NCI-H1436 (cell line): ENCODE measurements around the gene SORBS1.

Experiments
- DNase-seq: peaks from one replicate; lab custom pipeline; 2025; lab: John Stamatoyannopoulos, UW

Gene SORBS1

DNA sequence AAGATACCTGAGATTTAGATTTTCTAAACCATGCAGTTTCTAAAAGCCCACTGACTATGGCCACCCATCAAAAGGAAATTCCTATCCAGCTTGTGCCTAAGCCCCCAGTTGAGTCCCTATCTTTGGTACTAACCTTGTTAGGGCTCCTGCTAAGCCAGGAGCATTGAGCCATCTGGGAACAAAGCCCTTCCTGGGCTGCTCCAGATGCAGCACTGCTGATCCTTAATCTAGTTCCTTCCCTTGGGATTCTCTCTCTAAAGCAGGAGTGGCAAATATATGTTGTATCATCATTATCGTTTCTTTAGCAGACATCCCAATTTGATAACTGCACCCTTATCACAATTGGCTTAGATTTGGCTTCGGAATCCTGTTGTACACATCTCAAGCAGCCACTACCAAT lies 245.7 kb downstream of the SORBS1 start:
- DNase-seq: no peak

DNA sequence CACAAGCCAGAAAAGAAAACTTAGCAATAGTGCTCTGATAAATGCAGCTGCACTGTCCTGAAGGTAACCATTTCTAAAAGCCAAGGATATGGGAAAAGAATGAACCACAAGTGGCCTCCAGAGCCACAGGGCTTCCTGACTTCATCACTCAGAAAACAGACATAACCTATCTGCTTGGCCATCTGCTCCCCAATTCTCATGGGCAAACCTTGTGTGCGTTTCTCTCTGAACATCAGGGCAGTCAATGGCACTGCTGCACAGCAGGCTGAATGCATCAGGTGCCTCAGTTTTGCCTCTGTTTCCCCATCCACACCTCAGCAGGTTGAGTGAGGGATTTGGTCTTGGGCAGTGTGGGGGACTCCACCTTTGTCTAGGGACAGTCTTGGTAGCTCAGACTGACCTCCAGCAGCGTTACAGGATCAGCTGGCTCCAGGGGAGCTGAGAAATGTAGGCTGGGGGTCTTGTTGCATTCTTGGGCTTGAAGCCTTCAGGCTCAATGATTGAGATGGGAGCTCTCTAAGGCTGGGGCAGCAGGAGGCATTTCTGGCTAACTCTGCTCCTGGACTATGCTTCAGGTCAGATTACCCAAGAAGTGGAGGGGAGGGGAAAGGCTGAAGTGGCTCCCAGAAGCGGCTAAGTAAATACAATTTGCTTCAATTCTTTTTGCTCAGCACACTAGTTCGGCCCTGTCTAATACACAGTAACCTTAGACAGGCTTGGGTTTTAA lies 246.8 kb downstream of the SORBS1 start:
- peak; percentile 13 for DNase-seq

DNA sequence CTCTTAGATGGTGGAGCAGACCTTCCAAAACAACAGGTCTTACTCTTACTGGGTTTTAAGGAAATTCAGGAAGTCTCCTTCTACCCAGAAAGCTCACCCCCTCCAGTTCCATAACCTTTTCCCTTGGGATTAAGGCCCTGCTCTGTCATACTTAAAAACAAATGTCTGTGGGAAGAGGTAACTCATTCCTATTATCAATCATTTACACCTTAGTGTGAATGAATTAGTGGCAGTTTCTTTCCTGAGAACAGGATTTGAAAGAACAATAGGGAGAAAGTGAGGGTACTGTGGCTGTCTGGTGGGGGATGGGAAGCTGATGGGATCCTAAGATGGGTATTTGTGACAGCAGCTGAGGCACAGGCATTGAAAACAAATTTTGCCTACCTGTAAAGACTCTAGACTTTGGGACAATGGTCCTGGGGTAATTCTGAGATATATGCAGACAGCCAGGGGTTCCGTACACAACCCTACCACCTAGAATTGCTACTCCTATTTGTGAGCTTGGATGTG lies 248.1 kb downstream of the SORBS1 start:
- no peak for DNase-seq

DNA sequence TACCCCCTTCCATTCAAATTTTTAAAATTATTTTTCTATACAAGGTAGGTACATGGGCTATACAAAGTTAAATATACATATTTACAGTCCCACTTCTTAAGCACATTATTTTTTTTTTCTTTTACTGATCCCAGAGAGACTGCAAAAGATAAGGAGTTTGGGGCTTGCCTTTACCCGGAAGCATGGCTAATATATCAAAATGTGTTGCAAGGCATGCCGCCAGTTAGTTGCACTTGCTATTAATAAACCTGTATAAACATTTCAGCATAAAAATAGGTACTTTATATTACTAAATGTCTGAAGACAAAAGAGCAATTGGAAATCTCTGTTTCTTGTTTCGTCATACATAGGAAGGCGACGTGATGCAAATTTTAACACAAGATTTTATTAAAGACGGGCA lies 248.9 kb downstream of the SORBS1 start:
- no peak for DNase-seq

DNA sequence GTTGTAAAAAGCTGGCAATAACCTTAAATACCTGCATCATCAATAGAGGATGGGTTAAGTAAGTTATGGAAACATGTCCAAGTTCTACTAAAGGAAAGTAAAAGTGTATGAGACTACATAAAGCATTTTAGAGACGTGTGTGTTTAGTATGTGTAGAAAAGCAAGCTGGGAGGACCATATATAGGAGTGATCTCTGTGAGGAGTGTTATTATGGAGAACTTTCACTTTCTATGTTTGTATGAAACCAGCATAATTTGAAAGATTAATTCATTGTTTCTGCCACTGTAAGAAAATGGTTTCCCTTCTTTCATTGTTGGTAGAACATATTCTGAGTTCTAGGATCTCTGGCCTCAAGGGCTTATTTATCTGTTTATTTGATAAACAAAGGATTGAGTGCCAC lies 251.2 kb downstream of the SORBS1 start:
- DNase-seq: no peak

DNA sequence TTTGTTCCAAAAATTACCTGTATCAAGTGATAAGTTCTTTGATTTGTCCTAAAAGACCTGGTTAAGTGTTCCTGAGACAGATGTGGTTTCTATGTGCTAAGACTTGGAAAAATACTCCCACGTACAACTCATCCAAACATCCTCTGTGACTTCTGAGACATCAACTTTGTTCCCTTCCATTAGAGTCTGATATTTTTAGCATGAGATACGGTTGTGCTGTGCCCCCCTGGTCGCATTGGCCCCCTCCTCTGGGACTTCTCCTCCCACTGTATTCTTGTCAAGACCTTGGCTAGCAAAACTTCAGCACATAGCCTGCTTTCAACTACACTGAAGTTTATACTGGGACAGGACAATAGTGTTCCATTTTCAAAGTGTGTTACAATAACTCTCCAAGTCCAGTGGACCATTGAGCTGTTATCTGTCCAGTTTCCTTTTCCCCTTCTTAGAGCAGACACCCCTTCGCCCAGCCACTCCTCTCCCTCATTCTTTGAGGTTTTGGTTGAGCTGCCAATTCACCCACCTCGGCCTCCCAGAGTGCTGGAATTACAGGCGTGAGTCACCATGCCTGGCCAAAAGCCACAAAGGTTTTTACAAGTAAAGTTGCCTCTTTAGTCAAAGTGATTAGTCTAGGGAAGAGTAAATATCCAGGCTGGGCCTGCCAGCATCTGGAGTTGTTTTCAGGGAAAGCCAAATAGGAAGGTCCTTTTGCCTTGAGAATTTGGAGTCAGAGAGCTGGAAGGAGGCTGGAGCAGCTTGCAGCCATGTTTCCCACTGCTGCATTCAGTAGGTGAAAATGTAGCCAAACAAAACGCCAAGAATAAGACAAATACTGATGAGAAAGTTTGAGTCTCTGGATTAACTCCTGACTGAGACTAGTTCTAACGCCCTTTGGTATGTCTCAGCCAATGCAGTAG lies 252.5 kb downstream of the SORBS1 start:
- no peak for DNase-seq

DNA sequence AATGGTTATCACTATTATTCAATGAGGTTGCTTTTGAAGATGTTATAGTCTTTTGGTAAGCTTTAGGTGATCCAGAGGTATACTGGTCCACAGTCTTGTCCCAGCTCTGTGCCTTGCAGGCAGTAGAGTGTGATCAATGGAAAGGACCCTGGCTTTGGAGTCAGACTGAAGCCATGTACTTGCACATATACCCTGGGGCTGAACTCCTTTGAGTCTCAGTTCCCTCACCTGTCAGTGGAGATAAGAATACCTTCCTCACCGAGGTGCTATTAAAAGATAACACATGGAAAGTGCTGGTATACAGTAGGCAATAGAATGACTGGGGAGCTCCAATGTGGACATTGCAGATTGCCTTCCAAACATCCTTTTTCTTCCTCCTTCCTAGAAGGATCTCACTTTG lies 254.3 kb downstream of the SORBS1 start:
- DNase-seq: no peak

DNA sequence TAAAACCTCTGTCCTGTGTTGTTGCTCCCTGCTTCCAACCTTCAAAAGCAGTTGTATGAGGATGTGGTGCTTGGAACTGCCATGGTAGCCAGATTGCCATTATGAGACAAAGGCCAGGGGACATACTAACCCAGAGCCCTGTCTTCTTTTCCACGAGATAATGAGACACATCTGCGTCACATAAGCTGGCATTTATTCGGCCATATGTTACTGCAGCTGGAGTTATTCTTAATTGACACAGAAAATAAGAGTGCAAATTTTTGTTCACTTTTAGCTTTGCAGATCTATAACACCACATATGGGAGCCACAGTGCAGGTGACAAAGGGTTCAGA lies 254.9 kb downstream of the SORBS1 start:
- DNase-seq: no peak

DNA sequence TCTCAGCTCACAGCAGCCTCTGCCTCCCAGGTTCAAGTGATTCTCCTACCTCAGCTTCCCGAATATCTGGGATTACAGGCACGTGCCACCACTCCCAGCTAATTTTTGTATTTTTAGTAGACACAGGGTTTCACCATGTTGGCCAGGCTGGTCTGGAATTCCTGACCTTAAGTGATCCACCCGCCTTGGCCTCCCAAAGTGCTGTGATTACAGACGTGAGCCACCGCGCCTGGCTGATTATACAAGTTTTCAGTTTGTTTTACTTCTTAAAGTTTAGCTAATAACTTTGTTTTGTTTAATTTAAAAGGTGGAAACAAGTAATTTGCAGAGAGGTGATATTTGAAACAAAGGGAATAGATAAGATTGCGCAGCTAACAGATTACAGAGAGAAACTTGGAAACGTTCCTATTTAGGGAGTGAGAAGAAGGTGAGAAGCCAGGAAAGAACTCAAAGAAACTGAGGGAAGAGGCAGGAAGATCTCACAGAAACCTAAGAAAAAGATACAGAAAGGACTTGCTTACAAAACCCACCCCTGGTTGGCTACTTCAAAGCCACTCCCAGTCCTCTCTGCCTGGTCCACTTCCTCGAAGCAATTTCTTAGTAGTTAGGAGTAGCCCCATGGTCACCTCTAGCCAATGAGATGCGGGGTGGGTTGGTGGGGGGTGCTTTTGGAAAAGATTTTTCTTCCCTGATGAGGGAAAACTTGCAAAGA lies 255.4 kb downstream of the SORBS1 start:
- no peak for DNase-seq

DNA sequence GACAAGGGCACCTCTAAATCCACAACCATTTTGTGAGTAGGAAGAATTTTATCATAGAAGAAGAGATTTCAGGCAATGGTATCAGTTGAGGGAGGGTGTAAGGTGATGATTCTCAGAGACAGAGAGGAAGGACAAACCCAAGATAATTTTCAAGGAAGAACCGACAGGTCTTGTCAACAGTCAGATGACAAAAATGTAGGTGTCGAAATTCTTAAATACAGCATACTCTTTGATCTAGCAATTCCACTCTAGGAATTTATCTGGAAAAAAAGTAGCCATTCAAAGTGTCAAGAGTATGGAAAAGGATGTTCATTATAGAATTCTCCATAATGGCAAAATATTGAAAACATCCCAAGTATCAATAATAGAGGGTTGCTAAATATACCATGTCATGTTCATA lies 256.2 kb downstream of the SORBS1 start:
- DNase-seq: no peak

DNA sequence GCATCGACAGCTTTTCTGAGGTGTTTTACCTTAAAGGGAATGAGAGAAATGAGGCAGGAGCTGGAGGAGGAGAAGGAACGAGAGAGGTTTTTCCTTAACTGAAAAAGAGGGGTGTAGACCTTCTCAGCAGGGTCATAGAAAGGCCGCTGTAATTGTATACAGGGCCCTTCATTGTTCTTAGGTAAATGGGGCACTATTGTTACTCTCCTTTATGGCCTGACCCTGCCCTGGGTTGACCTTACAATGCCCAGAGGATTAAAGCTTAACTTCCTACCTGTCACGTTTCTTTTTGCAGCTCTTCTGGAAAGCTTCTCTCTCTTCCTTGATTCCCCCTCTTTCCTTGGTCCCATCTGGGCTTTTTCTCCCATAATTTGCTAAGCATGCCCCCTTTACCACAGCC lies 256.7 kb downstream of the SORBS1 start:
- DNase-seq: no peak

DNA sequence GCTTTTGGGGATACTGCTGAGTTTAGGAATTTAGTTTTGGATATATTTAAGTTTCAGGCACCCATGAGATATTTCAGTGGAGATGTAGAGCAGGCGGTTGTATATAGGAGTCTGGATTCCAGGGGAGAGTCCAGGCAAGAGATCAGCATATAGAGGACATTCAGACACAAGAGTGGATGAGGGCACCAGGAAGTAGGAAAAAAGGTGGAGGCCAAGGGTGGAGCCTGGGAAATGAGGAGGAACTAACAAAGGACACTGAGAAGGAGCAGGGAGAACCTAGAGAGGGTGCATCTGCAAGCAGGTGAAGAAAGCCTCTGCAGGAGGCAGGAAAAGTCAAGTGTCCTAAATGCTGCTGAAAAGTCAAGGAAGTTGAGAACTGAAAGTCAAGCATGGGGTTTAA lies 257.2 kb downstream of the SORBS1 start:
- DNase-seq: no peak

DNA sequence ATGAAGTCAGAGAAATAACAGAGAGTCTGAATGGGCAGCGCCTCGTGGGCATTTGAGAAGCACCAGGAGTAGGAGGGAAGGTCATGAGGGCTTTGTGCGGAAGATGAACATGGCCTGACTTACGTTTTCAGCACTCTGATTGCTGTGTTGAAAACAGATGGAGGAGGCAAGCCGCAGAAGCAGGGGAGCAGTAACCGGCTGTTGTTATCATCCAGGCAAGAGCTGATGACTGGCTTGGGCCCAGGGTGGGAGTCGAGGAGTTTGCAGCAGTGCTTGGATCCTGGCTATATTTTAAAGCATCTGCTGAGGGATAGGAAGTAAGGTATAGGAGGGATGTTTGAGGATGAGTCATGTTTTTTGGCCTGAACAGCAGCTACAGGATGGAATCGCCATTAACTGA lies 257.6 kb downstream of the SORBS1 start:
- DNase-seq: no peak

DNA sequence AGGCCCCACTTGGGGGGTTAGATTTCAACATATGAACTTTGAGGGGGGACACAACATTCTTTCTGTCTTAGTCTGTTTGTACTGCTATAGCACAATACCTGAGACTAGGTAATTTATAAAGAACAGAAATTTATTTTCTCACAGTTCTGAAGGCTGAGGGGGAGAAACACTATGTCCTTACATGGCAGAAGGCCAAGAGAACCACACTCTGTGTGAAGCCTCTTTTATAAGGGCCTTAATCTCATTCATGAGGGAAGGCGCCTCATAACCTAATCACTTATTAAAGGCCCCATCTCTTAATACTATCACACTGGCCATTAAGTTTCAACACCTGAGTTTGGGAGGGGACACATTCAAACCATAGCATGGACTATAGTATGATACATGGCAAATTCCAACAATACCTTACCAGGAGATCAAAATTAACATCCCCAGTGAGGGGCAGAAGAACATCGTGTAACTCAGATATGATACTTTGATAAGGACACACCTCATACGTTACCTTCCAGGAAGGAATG lies 261.1 kb downstream of the SORBS1 start:
- DNase-seq: no peak

DNA sequence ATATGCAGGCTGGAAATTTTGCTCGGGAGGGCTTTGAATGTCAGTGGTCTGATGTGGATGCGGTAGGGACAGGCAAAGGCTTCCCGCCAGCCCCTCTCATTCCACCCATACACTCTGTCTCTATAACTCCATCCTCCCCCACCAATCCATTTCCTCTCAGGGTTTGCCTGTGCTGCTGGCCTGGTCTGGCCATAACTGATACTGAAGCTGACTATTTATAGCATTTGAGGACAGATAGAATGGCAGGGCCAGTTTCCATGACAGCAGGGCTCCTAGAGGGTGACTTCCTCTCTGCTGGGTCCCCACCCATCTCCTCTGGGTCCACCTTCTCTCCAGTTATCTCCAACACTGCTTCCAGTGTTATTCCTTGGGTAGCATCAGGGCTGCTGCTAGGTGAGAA lies 263.8 kb downstream of the SORBS1 start:
- DNase-seq: no peak

DNA sequence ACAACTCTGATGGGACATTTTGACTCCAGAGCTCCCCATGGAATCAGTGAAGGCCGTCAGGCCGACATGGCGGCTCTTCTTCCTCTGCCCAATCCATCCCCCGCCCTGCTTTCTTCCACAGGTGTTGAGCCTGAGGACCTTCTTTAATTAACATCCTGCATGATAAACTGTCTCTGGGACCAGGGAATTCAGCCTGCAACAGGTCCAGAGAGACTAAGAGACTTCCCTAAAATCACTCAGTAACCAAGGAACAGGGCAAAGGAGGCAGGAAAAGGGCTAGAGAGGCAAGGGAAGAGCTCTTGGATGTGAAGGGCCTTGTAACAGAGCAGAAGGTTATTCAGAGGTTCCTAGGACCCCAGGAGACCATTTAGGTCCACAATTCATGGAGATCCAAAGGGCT lies 264.4 kb downstream of the SORBS1 start:
- no peak for DNase-seq

DNA sequence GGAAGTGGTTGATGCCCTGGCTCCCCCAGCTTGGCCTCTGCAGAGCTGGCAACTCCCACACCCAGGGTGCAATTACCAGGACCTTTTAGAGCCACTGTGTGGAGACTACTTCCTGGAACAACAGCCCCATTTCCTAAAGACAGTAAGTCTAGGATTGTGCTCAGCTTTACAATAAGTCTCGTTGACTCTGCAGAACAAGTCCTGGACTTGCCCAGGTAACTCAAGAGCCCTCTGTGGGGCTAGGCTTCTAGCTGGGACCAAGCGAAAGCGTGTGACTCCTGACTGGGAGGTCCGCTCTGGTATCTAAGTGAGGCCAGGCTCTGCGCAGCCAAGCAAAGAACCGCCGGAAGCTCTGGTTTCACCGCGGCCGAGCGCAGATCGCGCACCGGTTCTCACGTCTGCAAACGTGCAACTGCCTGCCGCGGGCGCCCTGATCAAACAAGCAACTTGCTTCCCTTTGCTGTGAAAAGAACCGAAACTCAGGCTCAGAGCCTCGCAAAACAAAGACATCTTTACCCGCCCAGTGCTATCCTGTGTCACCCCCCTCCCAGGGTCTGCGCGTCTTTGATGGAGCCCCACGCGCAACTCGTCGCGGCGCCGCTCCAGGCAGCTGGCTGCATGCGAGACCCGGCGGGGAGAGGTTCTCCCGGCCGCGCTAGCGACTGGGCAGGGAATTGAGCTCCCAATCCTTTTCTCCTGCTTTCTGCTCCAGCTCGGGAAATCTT lies 266.0 kb downstream of the SORBS1 start:
- peak; percentile 62 for DNase-seq

DNA sequence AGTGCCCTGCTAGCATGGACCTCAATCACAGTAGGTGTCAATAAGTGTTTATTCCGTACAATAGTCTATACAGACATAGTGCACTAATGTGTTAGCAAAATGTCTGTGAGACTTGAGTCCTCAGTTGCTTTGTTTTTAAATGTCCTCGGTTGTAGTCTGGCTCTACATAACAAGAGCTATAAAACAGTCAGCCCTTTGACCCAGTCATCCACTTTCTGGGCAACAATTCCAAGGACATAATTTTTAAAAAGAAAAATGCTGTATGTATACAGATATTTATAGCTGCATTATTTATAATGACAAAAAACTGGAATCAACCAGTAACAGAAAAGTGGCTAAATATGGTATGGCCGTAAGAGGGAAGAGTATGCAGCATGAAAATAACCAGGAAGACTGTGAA lies 267.5 kb downstream of the SORBS1 start:
- no peak for DNase-seq

DNA sequence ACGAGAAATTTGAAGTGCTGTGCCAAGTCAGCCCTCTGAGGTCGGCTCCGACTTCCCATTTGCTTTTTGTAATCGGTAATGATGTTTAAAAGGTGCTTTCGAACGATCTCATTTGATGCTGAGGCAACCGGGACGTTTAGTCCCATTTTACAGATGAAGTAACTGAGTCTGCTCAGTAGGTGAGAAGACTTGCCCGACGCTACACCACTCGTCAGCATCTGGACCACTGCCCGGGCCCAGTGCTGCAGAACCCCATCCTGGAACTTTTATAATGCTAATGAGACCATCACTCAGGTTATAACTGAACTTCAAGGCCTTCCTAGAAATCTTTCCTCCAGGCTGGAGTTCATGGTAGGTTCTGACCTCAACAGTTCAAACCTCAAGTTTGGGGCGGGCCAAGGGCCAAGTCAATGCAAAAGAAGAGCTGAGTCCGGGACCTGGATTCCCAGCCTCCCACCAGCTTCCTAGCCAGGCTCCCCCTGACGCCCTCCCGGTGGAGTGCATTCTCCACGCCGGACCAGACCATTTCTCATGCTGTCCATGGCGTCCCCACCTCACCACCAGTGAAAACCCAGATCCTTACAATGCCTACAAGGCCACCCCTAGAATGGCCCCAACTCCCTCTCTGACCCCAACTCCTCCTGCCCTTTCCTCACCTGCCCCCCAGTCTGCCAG lies 269.7 kb downstream of the SORBS1 start:
- no peak for DNase-seq

DNA sequence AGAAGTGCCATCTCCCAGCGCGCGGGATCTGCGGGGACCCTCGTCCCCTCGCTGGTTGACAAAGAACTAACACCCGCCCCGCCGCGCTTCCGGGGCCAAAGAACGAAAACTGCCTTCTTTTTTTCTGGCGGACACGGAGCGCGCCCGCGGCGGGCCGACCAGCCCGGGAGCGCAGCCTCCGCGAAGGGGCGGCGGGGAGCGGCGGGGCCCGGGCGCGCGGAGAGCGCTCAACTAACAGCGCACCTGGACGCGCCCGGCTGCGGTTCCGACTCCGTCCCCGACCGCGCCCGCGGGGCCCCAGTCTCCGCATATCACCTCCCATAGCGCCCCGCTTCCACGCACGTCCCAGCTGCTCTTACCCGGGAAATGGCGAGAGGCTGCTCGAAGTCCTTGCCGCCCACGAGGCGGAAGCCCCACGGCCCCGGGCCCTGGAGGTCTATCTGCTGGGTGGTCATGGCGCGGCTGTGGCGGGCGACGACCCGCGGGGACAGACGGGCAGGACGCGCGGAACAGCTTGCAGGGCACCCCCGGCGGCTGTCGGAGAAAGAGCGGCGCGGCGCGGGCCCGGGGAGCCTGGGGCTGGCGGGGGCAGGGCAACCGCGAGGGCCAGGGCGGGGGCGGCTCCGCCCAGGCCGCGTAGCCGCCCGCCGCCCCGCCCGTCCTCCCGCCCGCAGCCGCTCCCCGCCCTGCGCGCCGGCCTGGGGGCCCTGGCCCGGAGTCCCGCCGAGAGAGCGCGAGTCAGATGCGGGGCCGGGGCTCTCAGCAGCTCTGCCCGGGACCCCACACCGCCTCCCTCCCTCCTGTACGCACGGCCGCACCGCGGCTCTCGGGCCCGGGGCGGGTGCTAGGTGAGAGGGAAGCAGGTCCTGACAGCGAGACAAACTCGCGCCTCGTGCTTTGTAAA lies 270.5 kb downstream of the SORBS1 start, which contains the start of gene PDLIM1:
PDLIM1 (minus strand) TSS at position 543 of the 904 bp plus-strand sequence; CDS start at position 455, 88 bp downstream.
- peak; percentile 51 for DNase-seq
